OCI-LY3 (cell line): ENCODE results near the gene SULT4A1.
"Not testable (repeated sequence)": the region's sequence is repeated elsewhere in the genome, so short reads cannot be mapped to it uniquely, and the experiment has no call there.

Source experiments
- H2AFZ ChIP-seq: fragments of 200-600, 300-600 bp; shearing (Covaris generic); 2 replicates; pipeline ENCODE4 v1.6.0; 2014; ENCODE audit warnings: antibody characterized with exemption, low read depth, low read length
- H3K27ac ChIP-seq: fragments of 200-600, 300-600 bp; sonication (generic); 2 replicates; pipeline ENCODE4 v1.5.1; 2014; ENCODE audit warnings: mild to moderate bottlenecking, low read length, moderate library complexity, mixed read lengths
- H3K27me3 ChIP-seq: fragments of 200-600, 300-600 bp; sonication (generic); 2 replicates; pipeline ENCODE4 v1.6.1; 2014; ENCODE audit warnings: low read depth, low read length, mixed read lengths
- H3K36me3 ChIP-seq: fragments of 200-600, 300-600 bp; sonication (generic); replicated peaks from 2 replicates; pipeline ENCODE3; 2014; ENCODE audit warnings: low read depth, low read length, mixed read lengths
- H3K4me1 ChIP-seq: fragments of 300-600, 200-600 bp; sonication (generic); 2 replicates; pipeline ENCODE4 v1.6.1; 2014; ENCODE audit warnings: low read length, mixed read lengths
- H3K4me2 ChIP-seq: fragments of 200-600, 300-600 bp; sonication (generic); 2 replicates; pipeline ENCODE4 v1.6.1; 2014; ENCODE audit warnings: low read length, mixed read lengths
- H3K4me3 ChIP-seq: fragments of 300-600, 200-600 bp; sonication (generic); 2 replicates; pipeline ENCODE4 v1.5.1; 2014; ENCODE audit warnings: antibody characterized with exemption, mild to moderate bottlenecking, low read length, moderate library complexity
- H3K79me2 ChIP-seq: fragments of 300-600, 200-600 bp; shearing (Covaris generic); 2 replicates; pipeline ENCODE4 v1.6.1; 2014; ENCODE audit warnings: mild to moderate bottlenecking, low read length, mixed read lengths
- H3K9ac ChIP-seq: fragments of 300-600, 200-600 bp; shearing (Covaris generic); 2 replicates; pipeline ENCODE4 v1.6.0; 2014; ENCODE audit warnings: mild to moderate bottlenecking, low read length, moderate library complexity
- H3K9me3 ChIP-seq: fragments of 200-600, 300-600 bp; shearing (Covaris generic); 2 replicates; pipeline ENCODE4 v1.6.1; 2014; ENCODE audit warnings: low read length, mixed read lengths; ENCODE audit not compliant: insufficient read depth
- H4K20me1 ChIP-seq: fragments of 200-600, 300-600 bp; sonication (generic); 2 replicates; pipeline ENCODE4 v1.6.1; 2016; ENCODE audit warnings: low read length, mixed read lengths; ENCODE audit not compliant: insufficient read depth
- CTCF ChIP-seq: fragments of 200-600, 300-600 bp; sonication (generic); IDR thresholded peaks from 2 replicates; pipeline ENCODE4 v1.5.1; 2014; ENCODE audit warnings: antibody characterized with exemption, low read length, low read depth
- EZH2phosphoT487 ChIP-seq: fragments of 200-600 bp; shearing (Covaris generic); IDR thresholded peaks from 2 replicates; pipeline ENCODE4 v1.6.1; 2018; ENCODE audit warnings: antibody characterized with exemption, mixed run types, low read depth

Gene SULT4A1

DNA sequence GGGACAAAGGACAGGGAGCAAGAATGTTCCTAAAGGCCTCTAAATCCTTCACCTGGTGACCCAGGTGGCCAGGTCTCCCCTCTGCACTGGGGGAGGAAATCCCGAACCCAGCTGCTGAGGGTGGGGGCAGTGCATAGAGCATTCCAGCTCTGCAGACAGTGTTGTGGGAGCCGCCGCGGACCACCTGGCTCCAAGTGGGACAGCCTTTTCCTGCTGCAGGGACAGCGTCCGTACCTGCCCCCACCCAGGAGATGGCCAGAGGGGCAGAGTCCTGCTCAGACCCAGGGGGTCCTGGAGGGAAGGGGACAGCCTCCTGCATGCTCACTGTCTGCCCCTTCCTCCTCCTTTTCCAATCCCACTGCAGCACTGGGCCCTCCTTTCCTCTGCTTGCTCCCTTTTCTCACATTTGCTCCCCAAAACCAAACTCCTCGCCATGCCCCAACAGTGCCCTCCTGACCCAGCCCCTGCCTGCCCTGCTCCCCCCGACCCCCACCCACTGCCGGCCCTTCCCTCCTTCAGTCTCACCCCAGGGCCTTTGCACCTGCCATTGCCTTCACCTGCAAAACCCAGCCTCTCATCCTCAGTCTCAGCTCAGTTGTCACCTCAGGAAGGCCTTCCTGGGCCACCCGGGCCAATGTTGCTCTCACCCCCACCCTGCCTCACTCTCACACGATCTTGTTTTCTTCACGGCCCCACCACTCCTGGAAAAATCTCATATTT is 16.7 kb upstream of the SULT4A1 start:
- Histone ChIP-seq H3K4me3 (no peak overlapping the region), H3K9me3 (no peaks in the 10 kb centered on the region), H3K4me1 (no peaks in the 10 kb centered on the region), H3K4me2 (no peak overlapping the region), H2AFZ (no peak overlapping the region), H3K9ac (no peak overlapping the region), H4K20me1 (no peaks in the 10 kb centered on the region), H3K79me2 (no peaks in the 10 kb centered on the region), H3K27me3 (peaks cover 20% of the 10 kb centered on the region), H3K27ac (no peak overlapping the region), H3K36me3 (no peaks in the 10 kb centered on the region)
- no peak for TF ChIP-seq EZH2phosphoT487
- no peak for TF ChIP-seq CTCF

GRCh38 chr22:43878079-43878795 is 15.9 kb upstream of the SULT4A1 start:
- Histone ChIP-seq H3K9ac (no peak overlapping the region), H2AFZ (no peak overlapping the region), H3K36me3 (no peaks in the 10 kb centered on the region), H3K27ac (no peak overlapping the region), H3K9me3 (no peaks in the 10 kb centered on the region), H3K79me2 (no peaks in the 10 kb centered on the region), H3K4me2 (no peak overlapping the region), H3K4me3 (no peak overlapping the region), H3K4me1 (no peaks in the 10 kb centered on the region), H3K27me3 (peaks cover 20% of the 10 kb centered on the region), H4K20me1 (no peaks in the 10 kb centered on the region)
- TF ChIP-seq EZH2phosphoT487 (no peak), CTCF (no peak)

DNA sequence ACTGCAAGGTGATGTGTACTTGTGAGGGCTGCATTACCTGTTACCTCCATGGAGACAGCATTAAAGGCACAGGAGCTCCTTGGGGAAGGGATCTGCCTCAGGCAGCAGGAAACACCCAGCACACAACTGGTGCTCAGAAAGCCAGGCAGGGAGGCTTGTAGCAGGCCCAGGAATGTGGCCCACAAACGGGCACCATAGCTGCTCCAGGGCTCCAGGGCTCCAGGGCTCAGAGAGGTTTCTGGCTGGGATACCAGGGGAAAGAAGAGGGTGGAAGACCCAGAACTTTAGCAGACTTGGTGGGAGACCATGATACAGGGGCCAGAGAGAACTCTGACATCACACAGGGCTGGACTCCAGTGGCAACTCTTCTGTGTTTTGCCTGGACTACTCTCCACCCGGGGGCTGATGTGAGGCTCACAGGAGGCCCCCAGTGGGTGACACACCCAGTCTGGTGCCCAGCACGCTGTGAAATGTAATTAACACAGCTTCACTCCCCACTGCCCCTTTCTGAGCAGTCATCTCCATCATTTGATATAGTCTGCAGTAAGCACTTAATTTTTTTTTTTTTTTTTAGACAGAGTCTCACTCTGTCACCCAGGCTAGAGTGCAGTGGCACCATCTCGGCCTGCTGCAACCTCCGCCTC is 14.7 kb upstream of the SULT4A1 start:
- no peaks in the 10 kb centered on the region for H3K79me2 ChIP-seq
- no peak for TF ChIP-seq CTCF
- no peak for TF ChIP-seq EZH2phosphoT487
- H2AFZ ChIP-seq: no peak overlapping the region
- peaks cover 26% of the 10 kb centered on the region for H3K27me3 ChIP-seq
- no peak overlapping the region for H3K4me3 ChIP-seq
- no peak overlapping the region for H3K4me2 ChIP-seq
- no peaks in the 10 kb centered on the region for H3K9me3 ChIP-seq
- H3K36me3 ChIP-seq: no peaks in the 10 kb centered on the region
- no peak overlapping the region for H3K9ac ChIP-seq
- no peaks in the 10 kb centered on the region for H3K4me1 ChIP-seq
- no peak overlapping the region for H3K27ac ChIP-seq
- no peaks in the 10 kb centered on the region for H4K20me1 ChIP-seq

- no peaks in the 10 kb centered on the region for H3K36me3 ChIP-seq
- no peak overlapping the region for H3K4me2 ChIP-seq
- no peaks in the 10 kb centered on the region for H3K9me3 ChIP-seq
- H4K20me1 ChIP-seq: 0 out of 2 replicates have a peak, but pooled peaks cover 2% of the 10 kb centered on the region
- no peaks in the 10 kb centered on the region for H3K4me1 ChIP-seq
- no peak overlapping the region for H3K9ac ChIP-seq
- no peak overlapping the region for H3K27ac ChIP-seq
- H3K79me2 ChIP-seq: no peaks in the 10 kb centered on the region
- H3K27me3 ChIP-seq: peaks cover 6% of the 10 kb centered on the region; the same call in 1 of the 2 replicates
- no peak for TF ChIP-seq CTCF
- no peak overlapping the region for H2AFZ ChIP-seq
- no peak overlapping the region for H3K4me3 ChIP-seq
Measured at GRCh38 chr22:43869799-43870198, 7.5 kb upstream of the SULT4A1 start.

- not testable (repeated sequence) for H2AFZ ChIP-seq, H3K4me2 ChIP-seq, H4K20me1 ChIP-seq, H3K36me3 ChIP-seq, H3K4me3 ChIP-seq, H3K9me3 ChIP-seq, H3K9ac ChIP-seq, H3K27ac ChIP-seq, H3K4me1 ChIP-seq, H3K79me2 ChIP-seq, H3K27me3 ChIP-seq
Measured at GRCh38 chr22:43869001-43869400, 6.7 kb upstream of the SULT4A1 start.
